Right forelimb (tissue), 1 donor: ENCODE data around the gene HTT.
"Not testable (repeated sequence)": the region's sequence is repeated elsewhere in the genome, so short reads cannot be mapped to it uniquely, and the experiment has no call there.

Experiments
- DNase-seq: peaks from one replicate; pipeline ENCODE4 v3.0.0-alpha.2; 2018

The HTT gene

GRCh38 chr4:3124070-3124767, 49.7 kb downstream of the HTT start:
- no peak for DNase-seq

GRCh38 chr4:3127112-3127511, 52.6 kb downstream of the HTT start:
- DNase-seq, result no peak

GRCh38 chr4:3128058-3128457, 53.6 kb downstream of the HTT start:
- no peak for DNase-seq

GRCh38 chr4:3128976-3129375, 54.5 kb downstream of the HTT start:
- no peak for DNase-seq

- no peak for DNase-seq
Measured at GRCh38 chr4:3130201-3130600, 55.7 kb downstream of the HTT start.

GRCh38 chr4:3130826-3131225, 56.3 kb downstream of the HTT start:
- DNase-seq, result no peak

- DNase-seq, result no peak
Measured at GRCh38 chr4:3134201-3134600, 59.7 kb downstream of the HTT start.

GRCh38 chr4:3135155-3136011, 60.9 kb downstream of the HTT start:
- DNase-seq, result no peak

- DNase-seq, result no peak
Measured at GRCh38 chr4:3136454-3136853, 62.0 kb downstream of the HTT start.

GRCh38 chr4:3137908-3138307, 63.4 kb downstream of the HTT start:
- DNase-seq, result no peak

GRCh38 chr4:3145234-3145924, 70.9 kb downstream of the HTT start:
- no peak for DNase-seq

- no peak for DNase-seq
Measured at GRCh38 chr4:3148926-3149325, 74.4 kb downstream of the HTT start.

GRCh38 chr4:3151238-3151637, 76.8 kb downstream of the HTT start:
- DNase-seq, result not testable (repeated sequence)

GRCh38 chr4:3157366-3157765, 82.9 kb downstream of the HTT start:
- no peak for DNase-seq

- DNase-seq, result no peak
Measured at GRCh38 chr4:3158841-3159240, 84.4 kb downstream of the HTT start.

GRCh38 chr4:3160438-3160837, 86.0 kb downstream of the HTT start:
- DNase-seq, result no peak

GRCh38 chr4:3161044-3161443, 86.6 kb downstream of the HTT start:
- DNase-seq, result not testable (repeated sequence)

- not testable (repeated sequence) for DNase-seq
Measured at GRCh38 chr4:3166434-3166833, 92.0 kb downstream of the HTT start.

- DNase-seq, result no peak
Measured at GRCh38 chr4:3168029-3168428, 93.5 kb downstream of the HTT start.

GRCh38 chr4:3174371-3175338, 100.2 kb downstream of the HTT start:
- no peak for DNase-seq

GRCh38 chr4:3176367-3177229, 102.1 kb downstream of the HTT start:
- no peak for DNase-seq
